CD4-positive, CD25-positive, alpha-beta regulatory T cell (primary cell): ENCODE results near the gene MSANTD1. TPM values are rescaled to one million over a fixed set of nuclear protein-coding genes. Genes with fewer than 3 reads are reported as not detected.

Source experiments
- ATAC-seq, 2 donors: fragments of 150-1000 bp; cut with Tn5 transposase; one replicate each; pipeline ENCODE4 v1.10.0; 2021; ENCODE audit warnings: low read depth in 2 of 2, moderate number of reproducible peaks in 2 of 2, moderate library complexity in 1 of 2
- DNase-seq, 3 donors: peaks; one replicate each; pipeline versions ENCODE4 v3.0.0 to v3.0.0-alpha.2; 2012 to 2022; ENCODE audit warnings: mixed read lengths in 1 of 3
- H3K27ac ChIP-seq: one replicate; pipeline ENCODE4 v1.7.0; 2013; ENCODE audit warnings: mild to moderate bottlenecking, low read length; ENCODE audit not compliant: insufficient read depth, poor library complexity, severe bottlenecking
- H3K27me3 ChIP-seq: one replicate; pipeline ENCODE4 v1.7.0; 2013; ENCODE audit warnings: low read length; ENCODE audit not compliant: control insufficient read depth, insufficient read depth
- H3K36me3 ChIP-seq: one replicate; pipeline ENCODE4 v1.7.0; 2013; ENCODE audit warnings: mild to moderate bottlenecking, low read length, moderate library complexity; ENCODE audit not compliant: control insufficient read depth, insufficient read depth
- H3K4me1 ChIP-seq: 2 replicates; pipeline ENCODE4 v1.7.0; 2013; ENCODE audit warnings: mild to moderate bottlenecking, low read length; ENCODE audit not compliant: insufficient read depth, control insufficient read depth, poor library complexity, severe bottlenecking
- H3K4me3 ChIP-seq: one replicate; pipeline ENCODE4 v1.7.0; 2013; ENCODE audit warnings: low read depth, mild to moderate bottlenecking, low read length, moderate library complexity
- H3K9me3 ChIP-seq, 2 experiments: 1 replicate in 1 of 2; 2 replicates in 1 of 2; pipeline ENCODE4 v1.7.0; 2013; ENCODE audit warnings: low read length in 2 of 2, mild to moderate bottlenecking in 1 of 2, moderate library complexity in 1 of 2; ENCODE audit not compliant: control insufficient read depth in 2 of 2
- H3K27ac Mint-ChIP-seq, 3 donors: one replicate each; pipeline ENCODE4 v1.8.0; 2020 to 2022; ENCODE audit warnings: mild to moderate bottlenecking in 3 of 3, mixed read lengths in 3 of 3, moderate library complexity in 2 of 3
- H3K27me3 Mint-ChIP-seq: one replicate; pipeline ENCODE4 v1.8.0; 2022; ENCODE audit warnings: mild to moderate bottlenecking, mixed read lengths
- H3K36me3 Mint-ChIP-seq: one replicate; pipeline ENCODE4 v1.8.0; 2020; ENCODE audit warnings: mixed read lengths
- H3K4me1 Mint-ChIP-seq, 4 donors: one replicate each; pipeline ENCODE4 v1.8.0; 2020 to 2022; ENCODE audit warnings: mixed read lengths in 4 of 4, mild to moderate bottlenecking in 1 of 4
- H3K4me3 Mint-ChIP-seq, 4 donors: one replicate each; pipeline ENCODE4 v1.8.0; 2020 to 2022; ENCODE audit warnings: mild to moderate bottlenecking in 4 of 4, mixed read lengths in 4 of 4, moderate library complexity in 3 of 4
- H3K9me3 Mint-ChIP-seq, 7 donors: one replicate each; pipeline ENCODE4 v1.8.0; 2020 to 2022; ENCODE audit warnings: mixed read lengths in 7 of 7, mild to moderate bottlenecking in 3 of 7, moderate library complexity in 2 of 7
- polyA plus RNA-seq, 4 donors: library from polyadenylated mRNA; unstranded; fragments of 300-500 nt; fragmentation: Illumina TruSeq; gene quantifications; one replicate each; pipeline ENCODE4 v1.2.3, GENCODE V29; 2021
- total RNA-seq: library from RNA; stranded (reverse); gene quantifications from one replicate; pipeline ENCODE4 v1.2.3, GENCODE V29; 2022

The MSANTD1 gene
- total and polyA plus RNA-seq, 5 donors from 2014 or later = 0.05 to 2.0 (median 0.22) TPM; not detected in 2

GRCh38 chr4:3252831-3253641 lies 4.1 kb downstream of the MSANTD1 start:
- H3K27ac Mint-ChIP-seq = no peak overlapping the region
- H3K4me3 Mint-ChIP-seq = no peak overlapping the region
- Histone ChIP-seq H3K4me1 (no peaks in the 10 kb centered on the region), H3K9me3 (no peaks in the 10 kb centered on the region), H3K27me3 (no peaks in the 10 kb centered on the region), H3K36me3 (no peaks in the 10 kb centered on the region), H3K4me3 (no peak overlapping the region), H3K27ac (no peak overlapping the region)
- ATAC-seq = no peak
- DNase-seq = no peak
- no peaks in the 10 kb centered on the region for H3K36me3 Mint-ChIP-seq
- no peaks in the 10 kb centered on the region for H3K4me1 Mint-ChIP-seq
- no peaks in the 10 kb centered on the region for H3K27me3 Mint-ChIP-seq
- peaks cover 0 to 1% (median 0%) of the 10 kb centered on the region in 7 donors for H3K9me3 Mint-ChIP-seq

DNA sequence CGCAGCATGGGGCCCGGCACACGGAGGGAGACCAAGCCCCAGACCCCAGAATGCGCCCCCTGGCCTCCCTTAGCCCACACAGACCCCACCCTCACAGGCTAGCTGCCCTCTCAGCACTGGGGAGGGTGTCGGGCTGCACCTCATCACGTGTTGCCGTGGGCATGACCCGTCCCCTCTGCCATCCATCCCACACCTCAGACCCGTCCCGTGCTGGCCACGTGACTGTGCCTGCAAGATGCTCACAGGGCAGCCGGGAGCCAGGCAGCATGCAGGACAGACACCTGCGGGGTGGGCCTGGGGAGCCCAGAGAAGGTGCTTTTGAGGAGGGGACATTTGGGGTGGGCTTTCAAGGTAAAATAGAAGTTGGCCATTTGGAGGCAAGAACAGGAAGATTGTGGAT lies 4.8 kb downstream of the MSANTD1 start:
- no peaks in the 10 kb centered on the region for H3K36me3 Mint-ChIP-seq
- ATAC-seq (no peak), DNase-seq (no peak)
- no peaks in the 10 kb centered on the region for H3K27me3 Mint-ChIP-seq
- no peaks in the 10 kb centered on the region for H3K4me1 Mint-ChIP-seq
- Histone ChIP-seq H3K4me3 (no peak overlapping the region), H3K27me3 (no peaks in the 10 kb centered on the region), H3K9me3 (no peaks in the 10 kb centered on the region), H3K4me1 (no peaks in the 10 kb centered on the region), H3K36me3 (no peaks in the 10 kb centered on the region), H3K27ac (no peak overlapping the region)
- H3K27ac Mint-ChIP-seq = no peak overlapping the region
- H3K4me3 Mint-ChIP-seq = no peak overlapping the region
- H3K9me3 Mint-ChIP-seq = peaks cover 0 to 1% (median 0%) of the 10 kb centered on the region in 7 donors

GRCh38 chr4:3254302-3255131 lies 5.6 kb downstream of the MSANTD1 start:
- no peak for DNase-seq
- Mint-ChIP-seq H3K27me3 (no peaks in the 10 kb centered on the region), H3K27ac (no peak overlapping the region), H3K4me1 (no peaks in the 10 kb centered on the region), H3K4me3 (no peak overlapping the region), H3K36me3 (no peaks in the 10 kb centered on the region), H3K9me3 (peaks cover 0 to 1% (median 0%) of the 10 kb centered on the region in 7 donors)
- ATAC-seq = no peak
- no peaks in the 10 kb centered on the region for H3K9me3 ChIP-seq
- H3K4me3 ChIP-seq = no peak overlapping the region
- no peak overlapping the region for H3K27ac ChIP-seq
- no peaks in the 10 kb centered on the region for H3K4me1 ChIP-seq
- H3K36me3 ChIP-seq = no peaks in the 10 kb centered on the region
- H3K27me3 ChIP-seq = no peaks in the 10 kb centered on the region

- no peak overlapping the region for H3K27ac ChIP-seq
- Mint-ChIP-seq H3K9me3 (peaks cover 0 to 1% (median 0%) of the 10 kb centered on the region in 7 donors), H3K36me3 (no peaks in the 10 kb centered on the region), H3K27ac (no peak overlapping the region), H3K4me3 (no peak overlapping the region), H3K4me1 (no peaks in the 10 kb centered on the region), H3K27me3 (no peaks in the 10 kb centered on the region)
- H3K4me3 ChIP-seq = no peak overlapping the region
- no peaks in the 10 kb centered on the region for H3K27me3 ChIP-seq
- H3K9me3 ChIP-seq = no peaks in the 10 kb centered on the region
- H3K36me3 ChIP-seq = no peaks in the 10 kb centered on the region
- DNase-seq (no peak), ATAC-seq (no peak)
- H3K4me1 ChIP-seq = no peaks in the 10 kb centered on the region
Measured at GRCh38 chr4:3255611-3256186, 6.7 kb downstream of the MSANTD1 start.

DNA sequence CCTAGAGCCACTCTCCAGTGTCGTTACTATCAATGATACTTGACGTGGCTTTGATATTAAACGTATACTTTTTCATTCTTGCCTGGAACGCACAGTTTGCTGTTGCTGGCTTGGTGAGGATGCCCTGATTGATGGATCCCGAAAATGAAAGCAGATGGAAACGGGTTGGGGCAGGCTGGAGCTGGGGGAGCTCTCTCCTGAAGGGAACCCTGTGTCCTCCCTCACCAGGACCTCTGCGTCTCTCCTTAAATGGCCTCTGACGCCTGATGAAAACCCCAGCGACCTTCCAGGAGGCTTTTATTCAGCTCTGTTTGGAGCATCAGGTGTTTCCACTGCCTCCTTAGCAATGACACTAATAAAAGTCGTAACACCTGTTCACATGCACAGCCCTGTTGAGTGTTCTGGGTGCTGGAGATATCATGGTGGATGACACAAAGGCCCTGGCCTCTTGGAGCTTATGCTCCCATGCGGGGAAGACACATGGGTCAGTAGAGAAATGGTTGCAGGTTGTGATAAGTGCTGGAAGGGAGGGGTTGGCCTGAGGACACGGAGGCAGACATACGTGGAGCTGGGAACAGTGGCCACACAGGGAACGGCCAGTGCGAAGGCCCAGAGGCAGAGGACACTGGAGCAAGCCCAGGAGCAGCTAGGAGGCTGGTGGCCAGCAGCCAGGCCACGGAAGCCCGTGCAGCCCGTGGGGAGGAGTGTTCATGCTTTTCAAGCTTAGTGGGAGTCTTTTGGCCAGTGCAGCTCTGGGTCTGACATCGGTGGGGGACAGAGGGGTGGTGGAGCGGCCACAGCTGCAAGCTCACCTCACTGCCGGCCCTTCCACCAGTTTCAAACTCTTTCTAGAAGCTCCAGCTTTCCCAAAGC lies 7.5 kb downstream of the MSANTD1 start:
- no peaks in the 10 kb centered on the region for H3K36me3 Mint-ChIP-seq
- no peaks in the 10 kb centered on the region for H3K36me3 ChIP-seq
- H3K27me3 Mint-ChIP-seq = no peaks in the 10 kb centered on the region
- H3K27ac Mint-ChIP-seq = no peak overlapping the region
- no peaks in the 10 kb centered on the region for H3K27me3 ChIP-seq
- DNase-seq (no peak), ATAC-seq (no peak)
- H3K4me1 Mint-ChIP-seq = no peaks in the 10 kb centered on the region
- H3K9me3 Mint-ChIP-seq = peaks cover 0 to 1% (median 0%) of the 10 kb centered on the region in 7 donors
- no peaks in the 10 kb centered on the region for H3K4me1 ChIP-seq
- no peak overlapping the region for H3K4me3 Mint-ChIP-seq
- no peaks in the 10 kb centered on the region for H3K9me3 ChIP-seq
- no peak overlapping the region for H3K4me3 ChIP-seq
- H3K27ac ChIP-seq = no peak overlapping the region

DNA sequence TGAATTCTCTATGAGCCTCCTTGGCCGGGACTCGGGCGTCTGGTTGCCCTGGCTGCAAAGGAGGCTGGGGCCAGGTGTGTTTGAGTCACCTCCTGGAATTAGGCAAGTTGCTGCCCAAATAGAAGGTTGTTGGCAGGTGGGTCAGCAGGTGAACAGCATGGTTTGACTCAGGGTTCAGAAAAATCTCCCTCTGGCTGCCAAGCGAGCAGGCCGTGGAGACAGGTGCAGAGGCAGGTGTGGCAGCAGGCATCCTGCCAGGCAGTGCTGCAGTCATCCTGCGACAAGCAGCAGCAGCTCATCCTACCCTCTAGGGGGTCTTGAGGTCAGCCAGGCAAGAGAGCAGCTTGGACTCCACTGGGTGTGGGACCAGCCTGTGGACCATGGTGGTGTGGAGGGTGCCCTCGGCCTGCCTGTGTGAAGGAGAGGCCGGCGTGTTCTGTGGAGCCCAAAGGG lies 8.2 kb downstream of the MSANTD1 start:
- Mint-ChIP-seq H3K4me1 (no peaks in the 10 kb centered on the region), H3K27ac (no peak overlapping the region), H3K36me3 (no peaks in the 10 kb centered on the region), H3K4me3 (no peak overlapping the region), H3K9me3 (no peaks in the 10 kb centered on the region), H3K27me3 (no peaks in the 10 kb centered on the region)
- H3K4me3 ChIP-seq = no peak overlapping the region
- H3K9me3 ChIP-seq = no peaks in the 10 kb centered on the region
- H3K36me3 ChIP-seq = no peaks in the 10 kb centered on the region
- no peaks in the 10 kb centered on the region for H3K27me3 ChIP-seq
- no peak overlapping the region for H3K27ac ChIP-seq
- H3K4me1 ChIP-seq = no peaks in the 10 kb centered on the region
- no peak for DNase-seq
- no peak for ATAC-seq
